ENCODE results near the gene IP6K3.

DNA sequence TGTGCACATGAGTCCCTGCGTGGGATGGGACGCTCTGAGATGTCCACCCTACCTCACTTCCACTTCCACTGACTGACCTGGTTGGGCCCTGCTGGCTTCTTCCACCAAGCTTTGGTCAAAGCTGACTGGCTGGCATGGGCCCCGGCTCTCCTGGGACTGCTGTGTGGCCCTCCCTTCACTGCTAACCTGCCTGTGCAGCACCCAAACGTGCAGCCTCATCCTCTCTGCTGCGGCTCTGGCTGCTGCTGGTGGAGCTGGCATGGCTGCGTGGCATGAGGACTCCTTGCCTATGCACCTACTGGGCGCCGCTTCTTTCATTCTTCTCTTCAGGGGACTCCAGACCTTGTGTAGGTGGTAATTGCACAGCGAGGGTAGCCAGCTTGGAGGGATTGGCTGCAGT lies 18.7 kb upstream of the IP6K3 start:
- TF ChIP-seq, protein P1, sequence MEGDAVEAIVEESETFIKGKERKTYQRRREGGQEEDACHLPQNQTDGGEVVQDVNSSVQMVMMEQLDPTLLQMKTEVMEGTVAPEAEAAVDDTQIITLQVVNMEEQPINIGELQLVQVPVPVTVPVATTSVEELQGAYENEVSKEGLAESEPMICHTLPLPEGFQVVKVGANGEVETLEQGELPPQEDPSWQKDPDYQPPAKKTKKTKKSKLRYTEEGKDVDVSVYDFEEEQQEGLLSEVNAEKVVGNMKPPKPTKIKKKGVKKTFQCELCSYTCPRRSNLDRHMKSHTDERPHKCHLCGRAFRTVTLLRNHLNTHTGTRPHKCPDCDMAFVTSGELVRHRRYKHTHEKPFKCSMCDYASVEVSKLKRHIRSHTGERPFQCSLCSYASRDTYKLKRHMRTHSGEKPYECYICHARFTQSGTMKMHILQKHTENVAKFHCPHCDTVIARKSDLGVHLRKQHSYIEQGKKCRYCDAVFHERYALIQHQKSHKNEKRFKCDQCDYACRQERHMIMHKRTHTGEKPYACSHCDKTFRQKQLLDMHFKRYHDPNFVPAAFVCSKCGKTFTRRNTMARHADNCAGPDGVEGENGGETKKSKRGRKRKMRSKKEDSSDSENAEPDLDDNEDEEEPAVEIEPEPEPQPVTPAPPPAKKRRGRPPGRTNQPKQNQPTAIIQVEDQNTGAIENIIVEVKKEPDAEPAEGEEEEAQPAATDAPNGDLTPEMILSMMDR (IDR thresholded peaks at IDR 0.05): no peak
- no peak for TF ChIP-seq POLR2A (IDR thresholded peaks at IDR 0.05)

All from testis (tissue), 2 donors.